B cell (primary cell): Measurements from ENCODE around the gene BPIFB1. TPM values are rescaled to one million over a fixed set of nuclear protein-coding genes. Genes with fewer than 3 reads are reported as not detected.

Source experiments
- ATAC-seq: fragments of 200-7000 bp; cut with Tn5 transposase; one replicate; pipeline ENCODE4 v1.10.0; 2021; ENCODE audit warnings: low read depth, mild to moderate bottlenecking, moderate number of reproducible peaks, moderate library complexity
- CTCF ChIA-PET: fragments of 350-600 bp; sonication (Branson Sonifier 250); formaldehyde crosslinking; loops from one replicate; lab custom pipeline; 2021; ENCODE audit warnings: antibody characterized with exemption, inconsistent platforms; lab: Charles Lee
- POLR2A ChIA-PET: fragments of 350-600 bp; sonication (Branson Sonifier 250); formaldehyde crosslinking; loops from one replicate; lab custom pipeline; 2021; ENCODE audit warnings: antibody characterized with exemption; lab: Charles Lee
- DNase-seq: peaks from one replicate; pipeline ENCODE4 v3.0.0; 2013
- H2AFZ ChIP-seq: 2 replicates; pipeline ENCODE4 v1.6.1; 2012; ENCODE audit warnings: mild to moderate bottlenecking, low read depth, low read length; ENCODE audit not compliant: insufficient read depth, poor library complexity, severe bottlenecking
- H3K27ac ChIP-seq, 2 donors: 1 replicate in 1 of 2; 2 replicates in 1 of 2; pipeline ENCODE4 v1.5.1; 2012 to 2013; ENCODE audit warnings: low read length in 2 of 2, mild to moderate bottlenecking in 2 of 2, moderate library complexity in 1 of 2
- H3K27me3 ChIP-seq, 4 experiments: fragments of 200-600 bp in 1 of 4; sonication (generic) in 1 of 4; replicated peaks in 1 of 4; 1 replicate in 2 of 4; 2 replicates in 2 of 4; pipeline versions ENCODE4 v1.6.1 to v1.7.0; 2013 to 2016; ENCODE audit warnings: low read length in 3 of 4, mild to moderate bottlenecking in 2 of 4, mixed read lengths in 1 of 4, moderate library complexity in 1 of 4; ENCODE audit not compliant: insufficient read depth in 4 of 4, control insufficient read depth in 3 of 4; ENCODE audit errors: control extremely low read depth in 1 of 4
- H3K36me3 ChIP-seq, 2 experiments: replicated peaks in 1 of 2; 1 replicate in 1 of 2; 2 replicates in 1 of 2; pipeline versions ENCODE4 v1.6.1 to v1.7.1; 2013; ENCODE audit warnings: low read length in 1 of 2; ENCODE audit not compliant: insufficient read depth in 2 of 2, control insufficient read depth in 1 of 2; ENCODE audit errors: control extremely low read depth in 1 of 2, extremely low read depth in 1 of 2
- H3K4me1 ChIP-seq, 2 donors: fragments of 200-600 bp in 1 of 2; sonication (generic) in 1 of 2; 1 replicate in 1 of 2; 2 replicates in 1 of 2; pipeline versions ENCODE4 v1.5.1 to v1.6.1; 2013 to 2017; ENCODE audit warnings: low read length in 2 of 2; ENCODE audit not compliant: control insufficient read depth in 2 of 2, insufficient read depth in 2 of 2
- H3K4me2 ChIP-seq: replicated peaks from 2 replicates; pipeline ENCODE3; 2012; ENCODE audit warnings: mild to moderate bottlenecking, low read depth, low read length; ENCODE audit not compliant: poor library complexity, severe bottlenecking
- H3K4me3 ChIP-seq, 5 experiments: fragments of 200-600 bp in 1 of 5; sonication (generic) in 1 of 5; 1 replicate in 3 of 5; 2 replicates in 2 of 5; pipeline versions ENCODE4 v1.5.1 to v1.7.0; 2011 to 2016; ENCODE audit warnings: low read length in 4 of 5, mild to moderate bottlenecking in 4 of 5, low read depth in 2 of 5, control low read depth in 1 of 5, moderate library complexity in 1 of 5; ENCODE audit not compliant: insufficient read depth in 1 of 5; ENCODE audit errors: control extremely low read depth in 1 of 5, extremely low read depth in 1 of 5
- H3K79me2 ChIP-seq: fragments of 200-600 bp; sonication (generic); one replicate; pipeline ENCODE4 v1.6.0; 2016; ENCODE audit warnings: low read length; ENCODE audit not compliant: control insufficient read depth, insufficient read depth
- H3K9ac ChIP-seq: fragments of 200-600 bp; sonication (generic); 2 replicates; pipeline ENCODE4 v1.6.1; 2017; ENCODE audit warnings: mild to moderate bottlenecking, low read length, moderate library complexity
- H3K9me3 ChIP-seq, 3 donors: one replicate each; pipeline versions ENCODE4 v1.6.1 to v1.7.1; 2013; ENCODE audit warnings: low read length in 2 of 3; ENCODE audit not compliant: control insufficient read depth in 2 of 3, insufficient read depth in 1 of 3; ENCODE audit errors: control extremely low read depth in 1 of 3
- H4K20me1 ChIP-seq: 2 replicates; pipeline ENCODE4 v1.6.0; 2012; ENCODE audit warnings: mild to moderate bottlenecking, low read length; ENCODE audit not compliant: insufficient read depth, control insufficient read depth, poor library complexity, severe bottlenecking
- H3K27ac Mint-ChIP-seq: one replicate; pipeline ENCODE4 v1.8.0; 2021; ENCODE audit warnings: mixed read lengths
- H3K27me3 Mint-ChIP-seq: one replicate; pipeline ENCODE4 v1.8.0; 2021; ENCODE audit warnings: mixed read lengths
- H3K4me1 Mint-ChIP-seq: one replicate; pipeline ENCODE4 v1.8.0; 2021; ENCODE audit warnings: mixed read lengths
- H3K4me3 Mint-ChIP-seq: one replicate; pipeline ENCODE4 v1.8.0; 2021; ENCODE audit warnings: mixed read lengths
- H3K9me3 Mint-ChIP-seq: one replicate; pipeline ENCODE4 v1.8.0; 2022; ENCODE audit warnings: mixed read lengths; ENCODE audit not compliant: insufficient read depth
- CTCF ChIP-seq: fragments of 200-600 bp; IDR thresholded peaks from one replicate; pipeline ENCODE4 v1.8.0; 2022; ENCODE audit warnings: antibody characterized with exemption, mild to moderate bottlenecking
- EZH2 ChIP-seq: IDR thresholded peaks from 2 replicates; pipeline ENCODE4 v1.6.1; 2012; ENCODE audit warnings: borderline replicate concordance, low read depth, mild to moderate bottlenecking, moderate library complexity, low read length; ENCODE audit not compliant: insufficient read depth, poor library complexity, severe bottlenecking
- WGBS: methylation state at CpG from one replicate; pipeline ENCODE4 v1.1.5; 2013; ENCODE audit warnings: missing lambda C conversion rate; ENCODE audit not compliant: insufficient coverage; 5-methylcytosine and 5-hydroxymethylcytosine counted together
- intact Hi-C: fragments of 100-400 bp; cut with micrococcal nuclease; formaldehyde crosslinking; loops from one replicate; pipeline ENCODE4 v1.10.0; 2022
- polyA plus RNA-seq: library from polyadenylated mRNA; depleted of rRNA; stranded (reverse); fragments of >200 nt; gene quantifications from 2 replicates; pipeline ENCODE4 v1.2.3, GENCODE V29; 2012
- total RNA-seq, 2 donors: library from RNA; stranded (reverse); fragments of 120-200 nt in 1 of 2; gene quantifications; 1 replicate in 1 of 2; 2 replicates in 1 of 2; pipeline versions ENCODE4 v1.2.3 to v1.2.4, GENCODE V29; 2013 to 2022

BPIFB1 gene
- total and polyA plus RNA-seq, 2 donors (not counting 1 experiment from before 2014, with no cell fraction given), result not detected

GRCh38 chr20:33317424-33318095, 34.5 kb downstream of the BPIFB1 start:
- no peak for TF ChIP-seq EZH2
- intact Hi-C loops, result no loop called here

GRCh38 chr20:33318096-33318429, 35.0 kb downstream of the BPIFB1 start:
- peaks cover 0 to under 1% of the 10 kb centered on the region in 2 donors for H3K4me1 ChIP-seq
- ChIA-PET CTCF (no interaction called here), POLR2A (no interaction called here)
- H3K9me3 ChIP-seq, result no peaks in the 10 kb centered on the region
- no peaks in the 10 kb centered on the region for H3K9me3 Mint-ChIP-seq
- H3K27ac Mint-ChIP-seq, result no peak overlapping the region
- no peak overlapping the region for H3K4me3 ChIP-seq
- no peak for ATAC-seq
- peaks cover 33% of the 10 kb centered on the region for H3K27me3 Mint-ChIP-seq
- H3K9ac ChIP-seq, result no peak overlapping the region
- no peak overlapping the region for H3K4me3 Mint-ChIP-seq
- H3K27ac ChIP-seq, result no peak overlapping the region
- TF ChIP-seq CTCF (no peak), EZH2 (no peak)
- no peak overlapping the region for H2AFZ ChIP-seq
- no peaks in the 10 kb centered on the region for H3K79me2 ChIP-seq
- no peak overlapping the region for H3K4me2 ChIP-seq
- no peaks in the 10 kb centered on the region for H3K4me1 Mint-ChIP-seq
- H3K36me3 ChIP-seq, result no peaks in the 10 kb centered on the region
- no peak for DNase-seq
- H4K20me1 ChIP-seq, result no peaks in the 10 kb centered on the region
- intact Hi-C loops, result no loop called here
- 47% methylated on average over 5 of the region's 5 CpGs for WGBS
- H3K27me3 ChIP-seq, result peaks cover 0 to 10% (median 2%) of the 10 kb centered on the region in 4 experiments

More at GRCh38 chr20:33317424-33318095, 34.5 kb downstream of the BPIFB1 start:
- CTCF ChIA-PET, result no interaction called here
- Histone ChIP-seq H3K9ac (no peak overlapping the region), H3K9me3 (no peaks in the 10 kb centered on the region), H3K4me1 (peaks cover 0 to 5% of the 10 kb centered on the region in 2 donors), H3K27me3 (peaks cover 0 to 10% (median 2%) of the 10 kb centered on the region in 4 experiments), H3K79me2 (no peaks in the 10 kb centered on the region), H2AFZ (no peak overlapping the region), H4K20me1 (no peaks in the 10 kb centered on the region), H3K4me2 (no peak overlapping the region), H3K4me3 (no peak overlapping the region), H3K27ac (no peak overlapping the region), H3K36me3 (no peaks in the 10 kb centered on the region)
- 92% methylated on average over 13 of the region's 14 CpGs for WGBS
- no peaks in the 10 kb centered on the region for H3K9me3 Mint-ChIP-seq
- no peaks in the 10 kb centered on the region for H3K4me1 Mint-ChIP-seq
- DNase-seq (no peak), ATAC-seq (no peak)
- H3K27ac Mint-ChIP-seq, result no peak overlapping the region
- H3K4me3 Mint-ChIP-seq, result no peak overlapping the region
- peaks cover 29% of the 10 kb centered on the region for H3K27me3 Mint-ChIP-seq
- POLR2A ChIA-PET, result no interaction called here
